B cell (primary cell): ENCODE data around the gene DYNLRB2.

Source experiments
- EZH2 ChIP-seq: IDR thresholded peaks from 2 replicates; pipeline ENCODE4 v1.6.1; 2012; ENCODE audit warnings: borderline replicate concordance, low read depth, mild to moderate bottlenecking, moderate library complexity, low read length; ENCODE audit not compliant: insufficient read depth, poor library complexity, severe bottlenecking
- TF ChIP-seq, protein P1 (sequence below): fragments of 200-600 bp; IDR thresholded peaks from one replicate; pipeline ENCODE4 v1.8.0; 2022; ENCODE audit warnings: antibody characterized with exemption, mild to moderate bottlenecking

- TF ChIP-seq, protein P1, sequence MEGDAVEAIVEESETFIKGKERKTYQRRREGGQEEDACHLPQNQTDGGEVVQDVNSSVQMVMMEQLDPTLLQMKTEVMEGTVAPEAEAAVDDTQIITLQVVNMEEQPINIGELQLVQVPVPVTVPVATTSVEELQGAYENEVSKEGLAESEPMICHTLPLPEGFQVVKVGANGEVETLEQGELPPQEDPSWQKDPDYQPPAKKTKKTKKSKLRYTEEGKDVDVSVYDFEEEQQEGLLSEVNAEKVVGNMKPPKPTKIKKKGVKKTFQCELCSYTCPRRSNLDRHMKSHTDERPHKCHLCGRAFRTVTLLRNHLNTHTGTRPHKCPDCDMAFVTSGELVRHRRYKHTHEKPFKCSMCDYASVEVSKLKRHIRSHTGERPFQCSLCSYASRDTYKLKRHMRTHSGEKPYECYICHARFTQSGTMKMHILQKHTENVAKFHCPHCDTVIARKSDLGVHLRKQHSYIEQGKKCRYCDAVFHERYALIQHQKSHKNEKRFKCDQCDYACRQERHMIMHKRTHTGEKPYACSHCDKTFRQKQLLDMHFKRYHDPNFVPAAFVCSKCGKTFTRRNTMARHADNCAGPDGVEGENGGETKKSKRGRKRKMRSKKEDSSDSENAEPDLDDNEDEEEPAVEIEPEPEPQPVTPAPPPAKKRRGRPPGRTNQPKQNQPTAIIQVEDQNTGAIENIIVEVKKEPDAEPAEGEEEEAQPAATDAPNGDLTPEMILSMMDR: no peak
- TF ChIP-seq EZH2: no peak
Observed at GRCh38 chr16:80503107-80503506, 37.7 kb upstream of the DYNLRB2 start.
